ENCODE measurements around the gene CLCF1. TPM values are rescaled to one million over a fixed set of nuclear protein-coding genes. Genes with fewer than 3 reads are reported as not detected.

Gene CLCF1
- total and polyA plus RNA-seq, 2 of the 13 experiments (the other 11 are each of a cell fraction or from before 2014, with no cell fraction given), result 0.49 to 0.78 TPM

GRCh38 chr11:67372993-67373647 lies at the start of gene CLCF1 (continued):
- TF ChIP-seq, protein P1, sequence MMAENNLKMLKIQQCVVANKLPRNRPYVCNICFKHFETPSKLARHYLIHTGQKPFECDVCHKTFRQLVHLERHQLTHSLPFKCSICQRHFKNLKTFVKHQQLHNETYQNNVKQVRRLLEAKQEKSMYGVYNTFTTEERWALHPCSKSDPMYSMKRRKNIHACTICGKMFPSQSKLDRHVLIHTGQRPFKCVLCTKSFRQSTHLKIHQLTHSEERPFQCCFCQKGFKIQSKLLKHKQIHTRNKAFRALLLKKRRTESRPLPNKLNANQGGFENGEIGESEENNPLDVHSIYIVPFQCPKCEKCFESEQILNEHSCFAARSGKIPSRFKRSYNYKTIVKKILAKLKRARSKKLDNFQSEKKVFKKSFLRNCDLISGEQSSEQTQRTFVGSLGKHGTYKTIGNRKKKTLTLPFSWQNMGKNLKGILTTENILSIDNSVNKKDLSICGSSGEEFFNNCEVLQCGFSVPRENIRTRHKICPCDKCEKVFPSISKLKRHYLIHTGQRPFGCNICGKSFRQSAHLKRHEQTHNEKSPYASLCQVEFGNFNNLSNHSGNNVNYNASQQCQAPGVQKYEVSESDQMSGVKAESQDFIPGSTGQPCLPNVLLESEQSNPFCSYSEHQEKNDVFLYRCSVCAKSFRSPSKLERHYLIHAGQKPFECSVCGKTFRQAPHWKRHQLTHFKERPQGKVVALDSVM (CRISPR knock-in tag; IDR thresholded peaks at IDR 0.05), result peak; percentile 95
- TF ChIP-seq ZNF549 (CRISPR knock-in tag; IDR thresholded peaks at IDR 0.05), result no peak
- TF ChIP-seq HOXA9 (CRISPR knock-in tag; IDR thresholded peaks at IDR 0.05; ENCODE audit: borderline replicate concordance), result no peak
- TF ChIP-seq ZNF652 (CRISPR knock-in tag; IDR thresholded peaks at IDR 0.05; ENCODE audit: borderline replicate concordance, low read depth), result no peak
- peak; percentile 50; the same call in 1 of the 2 replicates for TF ChIP-seq RBFOX2 (IDR thresholded peaks at IDR 0.05; ENCODE audit: low read depth, low read length)
- no peak for TF ChIP-seq CEBPB (IDR thresholded peaks at IDR 0.05; ENCODE audit: borderline replicate concordance, low read depth, low read length)
- TF ChIP-seq, protein P2, sequence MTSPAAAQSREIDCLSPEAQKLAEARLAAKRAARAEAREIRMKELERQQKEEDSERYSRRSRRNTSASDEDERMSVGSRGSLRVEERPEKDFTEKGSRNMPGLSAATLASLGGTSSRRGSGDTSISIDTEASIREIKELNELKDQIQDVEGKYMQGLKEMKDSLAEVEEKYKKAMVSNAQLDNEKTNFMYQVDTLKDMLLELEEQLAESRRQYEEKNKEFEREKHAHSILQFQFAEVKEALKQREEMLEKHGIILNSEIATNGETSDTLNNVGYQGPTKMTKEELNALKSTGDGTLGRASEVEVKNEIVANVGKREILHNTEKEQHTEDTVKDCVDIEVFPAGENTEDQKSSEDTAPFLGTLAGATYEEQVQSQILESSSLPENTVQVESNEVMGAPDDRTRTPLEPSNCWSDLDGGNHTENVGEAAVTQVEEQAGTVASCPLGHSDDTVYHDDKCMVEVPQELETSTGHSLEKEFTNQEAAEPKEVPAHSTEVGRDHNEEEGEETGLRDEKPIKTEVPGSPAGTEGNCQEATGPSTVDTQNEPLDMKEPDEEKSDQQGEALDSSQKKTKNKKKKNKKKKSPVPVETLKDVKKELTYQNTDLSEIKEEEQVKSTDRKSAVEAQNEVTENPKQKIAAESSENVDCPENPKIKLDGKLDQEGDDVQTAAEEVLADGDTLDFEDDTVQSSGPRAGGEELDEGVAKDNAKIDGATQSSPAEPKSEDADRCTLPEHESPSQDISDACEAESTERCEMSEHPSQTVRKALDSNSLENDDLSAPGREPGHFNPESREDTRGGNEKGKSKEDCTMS (CRISPR knock-in tag; conservative IDR thresholded peaks at IDR 0.05), result no peak

DNA sequence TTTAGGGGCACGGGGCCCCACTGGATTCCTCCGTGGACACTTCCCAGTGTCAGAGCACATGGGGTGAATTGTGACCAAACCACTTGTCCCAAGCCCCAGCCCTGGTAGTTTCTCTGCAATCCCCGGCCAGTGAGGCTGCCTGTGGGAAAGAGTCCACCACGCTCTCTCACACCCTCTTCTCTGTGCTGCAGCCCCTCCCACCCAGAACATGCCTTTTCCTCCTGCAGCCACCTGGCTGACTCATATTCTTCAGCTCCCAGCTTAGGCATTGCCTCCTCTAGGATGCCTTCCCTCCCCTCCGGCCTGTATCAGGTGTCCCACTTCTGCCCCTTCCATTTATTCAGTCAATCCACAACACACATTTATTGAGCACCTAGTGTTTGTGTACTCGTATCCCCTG lies 49.5 kb upstream of the CLCF1 start:
- ATAC-seq, result no peak
- WGBS (ENCODE audit: low lambda C conversion rate), result 43% methylated on average over 2 of the region's 6 CpGs
- intact Hi-C loops (cut with micrococcal nuclease; ENCODE audit: unreplicated experiment) (no loop called here), in situ Hi-C loops (cut with HindIII; ENCODE audit: extremely low pct_ligation_motif_present, low pct_unique_long_range_greater_than_20kb) (no loop called here)
- Histone ChIP-seq H3K9ac (ENCODE audit: insufficient read depth, low read depth, low read length) (no peak overlapping the region), H3K27me3 (ENCODE audit: control insufficient read depth in 1 of 2, insufficient read depth in 2 of 2, low read length in 2 of 2) (peaks cover 3 to 20% of the 10 kb centered on the region in 2 experiments; a peak in 3 of 5 replicates), H3K4me3 (replicated peaks in 1 of 3; ENCODE audit: insufficient read depth in 1 of 3, low read depth in 2 of 3, low read length in 3 of 3) (no peak overlapping the region), H4K20me1 (ENCODE audit: insufficient read depth, low read length) (no peaks in the 10 kb centered on the region), H3K4me1 (ENCODE audit: insufficient read depth, low read length) (peaks cover 57% of the 10 kb centered on the region), H3K4me2 (ENCODE audit: low read depth, low read length) (peak overlapping the region; percentile 2; the same call in 1 of the 2 replicates), H2AFZ (ENCODE audit: low read length) (no peak overlapping the region), H3K36me3 (replicated peaks in 1 of 2; ENCODE audit: control insufficient read depth in 1 of 2, insufficient read depth in 2 of 2, low read length in 2 of 2) (no peaks in the 10 kb centered on the region), H3K9me3 (ENCODE audit: low read length) (no peaks in the 10 kb centered on the region), H3K79me2 (ENCODE audit: insufficient read depth, low read length) (no peaks in the 10 kb centered on the region), H3K27ac (ENCODE audit: extremely low read length, insufficient read depth, low read length) (no peak overlapping the region)
- ChIA-PET POLR2A (interaction anchor here (7.4 kb wide), 1 partner anchor 20 kb away, joined by 78 read pairs; the partner anchor contains the start of genes PPP1CA and TBC1D10C), CTCF (ENCODE audit: low intra/inter-chr PET ratio, low total read pairs) (no interaction called here)
- TF ChIP-seq JARID2 (CRISPR knock-in tag; IDR thresholded peaks at IDR 0.05; ENCODE audit: insufficient replicate concordance), result no peak
- TF ChIP-seq ZKSCAN8 (CRISPR knock-in tag; IDR thresholded peaks at IDR 0.05; ENCODE audit: borderline replicate concordance), result 0 out of 2 replicates have a peak, but pooled peaks have one; percentile 19
- peak; percentile 32; the same call in 1 of the 2 replicates for TF ChIP-seq ZNF3 (CRISPR knock-in tag; IDR thresholded peaks at IDR 0.05)
- no peak for TF ChIP-seq JUN (CRISPR knock-in tag; IDR thresholded peaks at IDR 0.05)
- TF ChIP-seq PHF21A (CRISPR knock-in tag; IDR thresholded peaks at IDR 0.05), result no peak
- DNase-seq (ENCODE audit: low spot score), result no peak
- BruUV-seq (replicated peaks), result no TSS peak
- no peak for FAIRE-seq

Measured in HepG2 (cell line).